Keratinocyte (primary cell): Measurements from ENCODE around the gene ARRB1. TPM values are rescaled to one million over a fixed set of nuclear protein-coding genes. Genes with fewer than 3 reads are reported as not detected.

ENCODE experiments used
- DNase-seq: peaks from one replicate; pipeline ENCODE4 v3.0.0-alpha.2; 2011; ENCODE audit warnings: low read depth, missing footprints, low spot score
- FAIRE-seq: peaks from 2 replicates; lab custom pipeline; 2011; peaks lifted over from hg19 to GRCh38; lab: Jason Lieb, UNC
- H2AFZ ChIP-seq: 2 replicates; pipeline ENCODE4 v1.6.0; 2012; ENCODE audit warnings: low read length, control low read depth, inconsistent platforms; ENCODE audit not compliant: control insufficient read depth
- H3K27ac ChIP-seq: 2 replicates; pipeline ENCODE4 v1.5.1; 2011; ENCODE audit warnings: low read length; ENCODE audit not compliant: control insufficient read depth, insufficient read depth
- H3K27me3 ChIP-seq: 3 replicates; pipeline ENCODE4 v1.6.0; 2011; ENCODE audit warnings: low read length; ENCODE audit not compliant: control insufficient read depth, insufficient read depth; ENCODE audit errors: extremely low read depth
- H3K36me3 ChIP-seq, 2 experiments: 2 replicates in 1 of 2; 3 replicates in 1 of 2; pipeline ENCODE4 v1.5.1; 2011; ENCODE audit warnings: low read length in 2 of 2, mild to moderate bottlenecking in 1 of 2; ENCODE audit not compliant: control insufficient read depth in 2 of 2, insufficient read depth in 2 of 2; ENCODE audit errors: extremely low read depth in 1 of 2
- H3K4me1 ChIP-seq: 3 replicates; pipeline ENCODE4 v1.5.1; 2011; ENCODE audit warnings: low read length; ENCODE audit not compliant: control insufficient read depth, insufficient read depth; ENCODE audit errors: extremely low read depth
- H3K4me2 ChIP-seq: 3 replicates; pipeline ENCODE4 v1.6.0; 2011; ENCODE audit warnings: low read depth, low read length; ENCODE audit not compliant: control insufficient read depth, insufficient read depth; ENCODE audit errors: extremely low read depth
- H3K4me3 ChIP-seq, 3 experiments: fragments of 200-600 bp in 1 of 3; sonication (generic) in 1 of 3; 2 replicates in 2 of 3; 3 replicates in 1 of 3; pipeline ENCODE4 v1.5.1; 2011 to 2016; ENCODE audit warnings: low read length in 3 of 3, mild to moderate bottlenecking in 3 of 3, control low read depth in 2 of 3, inconsistent platforms in 1 of 3, low read depth in 1 of 3, mixed read lengths in 1 of 3, mixed run types in 1 of 3, moderate library complexity in 1 of 3; ENCODE audit not compliant: control insufficient read depth in 2 of 3, insufficient read depth in 2 of 3; ENCODE audit errors: extremely low read depth in 1 of 3
- H3K79me2 ChIP-seq: 2 replicates; pipeline ENCODE4 v1.6.0; 2012; ENCODE audit warnings: low read length; ENCODE audit not compliant: control insufficient read depth, insufficient read depth
- H3K9ac ChIP-seq: 3 replicates; pipeline ENCODE4 v1.6.0; 2011; ENCODE audit warnings: low read length; ENCODE audit not compliant: control insufficient read depth, insufficient read depth; ENCODE audit errors: extremely low read depth
- H3K9me1 ChIP-seq: 3 replicates; pipeline ENCODE4 v1.6.0; 2011; ENCODE audit warnings: low read length; ENCODE audit not compliant: control insufficient read depth, insufficient read depth; ENCODE audit errors: extremely low read depth
- H3K9me3 ChIP-seq: 2 replicates; pipeline ENCODE4 v1.5.1; 2012; ENCODE audit warnings: low read depth, low read length; ENCODE audit not compliant: control insufficient read depth
- H4K20me1 ChIP-seq: 3 replicates; pipeline ENCODE4 v1.6.0; 2011; ENCODE audit warnings: low read length; ENCODE audit not compliant: control insufficient read depth, insufficient read depth; ENCODE audit errors: extremely low read depth
- EZH2 ChIP-seq: IDR thresholded peaks from one replicate; pipeline ENCODE4 v1.6.1; 2012; ENCODE audit warnings: inconsistent platforms, mild to moderate bottlenecking, low read length, moderate library complexity
- dilution Hi-C: fragments of 300-500 bp; cut with MboI; formaldehyde crosslinking; loops from one replicate; pipeline ENCODE4 v1.7.0; 2020; ENCODE audit warnings: low sequenced_read_pairs; ENCODE audit not compliant: extremely low pct_ligation_motif_present
- polyA plus RNA-seq, 5 experiments: library from polyadenylated mRNA; depleted of rRNA in 3 of 5; stranded (reverse) in 3 of 5; stranded (forward) in 1 of 5; unstranded in 1 of 5; fragments of >200 nt; gene quantifications; 1 replicate in 1 of 5; 2 replicates in 3 of 5; 3 replicates in 1 of 5; pipeline versions ENCODE4 v1.2.1 to v1.2.3, GENCODE V29; 2011 to 2012; ENCODE audit warnings: missing spikeins in 2 of 5, low read depth in 1 of 5, low replicate concordance in 1 of 5
- TF ChIP-seq, protein P1 (sequence below), 3 experiments: IDR thresholded peaks in 1 of 3; conservative IDR thresholded peaks in 1 of 3; optimal IDR thresholded peaks in 1 of 3; 2 replicates in 2 of 3; 3 replicates in 1 of 3; pipeline versions ENCODE3 to v1.5.1; 2011; ENCODE audit warnings: low read length in 3 of 3, mild to moderate bottlenecking in 3 of 3, moderate library complexity in 2 of 3, control low read depth in 1 of 3, inconsistent platforms in 1 of 3; ENCODE audit not compliant: insufficient read depth in 2 of 3; ENCODE audit errors: extremely low read depth in 1 of 3

ARRB1 gene
- polyA plus RNA-seq, 1 donor (not counting 4 experiments of a cell fraction or from before 2014, with no cell fraction given): 0.94 TPM

DNA sequence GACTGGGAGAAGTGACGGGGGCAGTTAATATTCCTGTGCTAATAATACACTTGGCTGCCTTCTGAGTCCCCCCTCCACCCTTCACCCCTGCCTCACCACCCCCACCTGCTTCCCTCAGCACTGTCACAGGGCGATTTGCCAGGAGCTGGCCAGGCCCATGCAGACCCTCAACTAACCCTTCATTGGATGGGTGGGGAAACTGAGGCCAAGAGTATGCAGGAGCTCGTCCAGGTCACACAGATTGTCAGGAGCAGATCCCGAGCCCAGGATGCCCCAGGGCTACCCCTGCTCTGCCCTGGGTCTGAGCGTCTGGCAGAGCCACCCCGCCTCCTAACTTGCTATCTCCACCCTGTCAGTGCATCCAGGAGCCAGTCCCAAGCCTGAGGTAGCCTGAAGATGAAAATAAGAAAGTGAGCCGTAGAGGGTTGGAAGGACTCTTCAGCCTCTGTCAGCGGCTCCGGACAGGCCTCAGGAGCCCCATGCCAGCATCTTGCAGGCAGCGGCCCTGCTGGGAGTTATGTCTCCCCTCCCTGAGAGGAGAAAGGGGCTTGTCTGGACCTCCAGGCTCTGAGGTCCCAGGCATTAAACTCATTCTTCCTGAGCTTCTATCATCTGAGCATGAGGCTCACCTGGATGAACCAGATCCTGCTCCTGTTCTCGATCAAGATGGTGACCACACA lies 104.7 kb downstream of the ARRB1 start:
- H3K9me3 ChIP-seq: no peaks in the 10 kb centered on the region
- no peaks in the 10 kb centered on the region for H3K36me3 ChIP-seq
- H3K79me2 ChIP-seq: no peaks in the 10 kb centered on the region
- H3K27ac ChIP-seq: no peak overlapping the region
- dilution Hi-C loops: no loop called here
- H3K9me1 ChIP-seq: no peaks in the 10 kb centered on the region
- H3K9ac ChIP-seq: no peak overlapping the region
- peaks cover 27% of the 10 kb centered on the region for H3K27me3 ChIP-seq
- no peak overlapping the region for H3K4me3 ChIP-seq
- H2AFZ ChIP-seq: no peak overlapping the region
- no peak overlapping the region for H3K4me2 ChIP-seq
- DNase-seq (no peak), FAIRE-seq (no peak)
- no peak for TF ChIP-seq EZH2
- H3K4me1 ChIP-seq: no peaks in the 10 kb centered on the region
- H4K20me1 ChIP-seq: no peaks in the 10 kb centered on the region

DNA sequence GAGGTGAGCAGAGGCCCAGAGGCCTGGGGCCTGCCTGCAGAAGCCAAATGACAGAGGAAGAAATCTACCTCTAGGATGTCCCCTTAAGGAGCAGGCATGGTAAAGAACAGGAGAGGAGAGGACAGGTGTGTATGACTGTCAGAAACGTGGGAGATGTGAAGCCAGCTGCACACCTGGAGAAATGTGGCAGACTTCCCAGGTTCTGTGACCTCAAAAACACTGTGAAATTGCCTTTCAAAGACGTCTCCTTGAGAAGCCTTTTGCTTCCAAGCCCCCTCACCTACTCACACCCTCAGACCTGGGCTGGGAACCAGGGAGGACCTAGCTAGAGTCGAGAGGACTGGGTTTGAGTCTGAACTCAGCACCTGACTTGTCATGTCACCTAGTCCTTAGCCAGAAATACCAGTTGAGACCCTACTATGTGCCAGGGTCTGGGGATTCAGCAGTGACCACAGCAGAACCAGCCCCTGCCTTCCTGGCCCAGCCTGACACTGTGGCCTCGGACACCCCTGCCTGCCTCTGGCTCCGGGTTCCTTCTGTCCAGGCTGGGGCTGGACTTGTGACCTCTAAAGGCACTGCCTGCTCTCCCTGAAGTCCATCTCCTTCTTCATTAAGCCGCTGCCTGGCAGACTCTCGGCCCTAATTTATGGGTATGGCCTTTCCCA lies 105.3 kb downstream of the ARRB1 start:
- Histone ChIP-seq H3K79me2 (no peaks in the 10 kb centered on the region), H3K4me1 (no peaks in the 10 kb centered on the region), H3K9me3 (no peaks in the 10 kb centered on the region), H3K9me1 (no peaks in the 10 kb centered on the region), H3K36me3 (no peaks in the 10 kb centered on the region), H3K4me3 (no peak overlapping the region), H3K4me2 (no peak overlapping the region), H3K27me3 (peaks cover 29% of the 10 kb centered on the region), H3K27ac (no peak overlapping the region), H3K9ac (no peak overlapping the region), H2AFZ (no peak overlapping the region), H4K20me1 (no peaks in the 10 kb centered on the region)
- DNase-seq: no peak
- dilution Hi-C loops: no loop called here
- no peak for FAIRE-seq
- TF ChIP-seq EZH2: no peak
- TF ChIP-seq, protein P1, sequence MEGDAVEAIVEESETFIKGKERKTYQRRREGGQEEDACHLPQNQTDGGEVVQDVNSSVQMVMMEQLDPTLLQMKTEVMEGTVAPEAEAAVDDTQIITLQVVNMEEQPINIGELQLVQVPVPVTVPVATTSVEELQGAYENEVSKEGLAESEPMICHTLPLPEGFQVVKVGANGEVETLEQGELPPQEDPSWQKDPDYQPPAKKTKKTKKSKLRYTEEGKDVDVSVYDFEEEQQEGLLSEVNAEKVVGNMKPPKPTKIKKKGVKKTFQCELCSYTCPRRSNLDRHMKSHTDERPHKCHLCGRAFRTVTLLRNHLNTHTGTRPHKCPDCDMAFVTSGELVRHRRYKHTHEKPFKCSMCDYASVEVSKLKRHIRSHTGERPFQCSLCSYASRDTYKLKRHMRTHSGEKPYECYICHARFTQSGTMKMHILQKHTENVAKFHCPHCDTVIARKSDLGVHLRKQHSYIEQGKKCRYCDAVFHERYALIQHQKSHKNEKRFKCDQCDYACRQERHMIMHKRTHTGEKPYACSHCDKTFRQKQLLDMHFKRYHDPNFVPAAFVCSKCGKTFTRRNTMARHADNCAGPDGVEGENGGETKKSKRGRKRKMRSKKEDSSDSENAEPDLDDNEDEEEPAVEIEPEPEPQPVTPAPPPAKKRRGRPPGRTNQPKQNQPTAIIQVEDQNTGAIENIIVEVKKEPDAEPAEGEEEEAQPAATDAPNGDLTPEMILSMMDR (optimal IDR thresholded peaks at IDR 0.05 in 1 of 3, IDR thresholded peaks at IDR 0.05 in 1 of 3, conservative IDR thresholded peaks at IDR 0.05 in 1 of 3; ENCODE audit: extremely low read depth in 1 of 3, insufficient read depth in 2 of 3, low read length in 3 of 3): no peak
